EL (cell line): Measurements from ENCODE around the gene STK16.

ENCODE experiments used
- DNase-seq: peaks from one replicate; pipeline ENCODE4 v3.0.0-alpha.2; 2016

Gene STK16

DNA sequence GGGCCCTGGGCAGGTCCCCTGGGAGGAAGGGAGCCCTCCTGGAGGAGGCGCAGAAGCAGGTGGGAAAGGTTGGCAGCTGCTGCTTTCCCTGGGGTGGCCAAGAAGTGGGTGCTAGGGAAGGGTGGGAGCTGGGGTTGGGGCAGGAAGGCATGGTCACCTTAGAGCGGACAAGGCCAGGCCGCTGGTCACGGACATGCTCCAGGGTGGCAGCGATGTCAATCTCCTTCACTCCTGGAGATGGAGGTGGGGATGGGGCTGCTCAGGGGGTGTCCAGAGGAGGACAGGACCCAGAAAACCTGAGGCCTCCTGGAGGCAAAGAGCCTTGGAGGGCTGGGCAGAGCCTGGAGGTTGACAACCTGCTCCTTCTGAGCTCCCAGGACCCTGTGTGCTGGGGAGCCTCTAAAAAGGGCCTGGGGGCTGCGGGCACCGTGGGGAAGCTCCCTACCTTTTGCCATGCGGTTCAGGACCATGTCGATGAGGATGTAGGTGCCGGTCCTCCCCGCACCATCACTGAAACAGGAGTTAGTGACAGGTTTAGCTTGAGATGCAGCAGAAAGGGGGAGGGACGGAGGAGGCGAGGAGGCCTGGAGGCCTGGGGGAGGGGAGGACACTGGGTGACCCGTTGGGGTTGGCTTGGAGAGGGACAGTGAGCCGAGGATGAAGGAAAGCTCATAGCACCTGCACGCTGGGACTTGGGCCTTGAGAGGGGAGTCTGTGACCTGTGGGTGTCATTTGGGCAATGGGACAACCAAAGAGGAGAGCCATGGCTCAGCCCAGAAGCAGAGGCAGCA is 45.3 kb downstream of the STK16 start:
- no peak for DNase-seq

GRCh38 chr2:219291394-219291793 is 46.1 kb downstream of the STK16 start:
- no peak for DNase-seq

- no peak for DNase-seq
Measured at GRCh38 chr2:219291910-219292490, 46.7 kb downstream of the STK16 start.

DNA sequence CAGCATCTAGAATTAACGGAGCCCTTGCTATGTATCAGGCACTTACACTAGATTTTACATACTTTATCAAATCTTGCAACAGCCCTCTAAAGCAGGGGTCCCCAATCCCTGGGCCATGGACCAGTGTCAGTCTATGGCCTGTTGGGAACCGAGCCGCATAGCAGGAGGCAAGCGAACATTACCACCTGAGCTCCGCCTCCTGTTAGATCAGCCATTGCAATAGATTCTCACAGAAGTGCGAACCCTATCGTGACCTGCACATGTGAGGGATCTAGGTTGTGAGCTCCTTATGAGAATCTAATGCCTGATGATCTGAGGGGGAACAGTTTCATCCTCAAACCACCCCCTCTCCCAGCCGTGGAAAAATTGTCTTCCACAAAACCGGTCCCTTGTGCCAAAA is 47.3 kb downstream of the STK16 start:
- no peak for DNase-seq

DNA sequence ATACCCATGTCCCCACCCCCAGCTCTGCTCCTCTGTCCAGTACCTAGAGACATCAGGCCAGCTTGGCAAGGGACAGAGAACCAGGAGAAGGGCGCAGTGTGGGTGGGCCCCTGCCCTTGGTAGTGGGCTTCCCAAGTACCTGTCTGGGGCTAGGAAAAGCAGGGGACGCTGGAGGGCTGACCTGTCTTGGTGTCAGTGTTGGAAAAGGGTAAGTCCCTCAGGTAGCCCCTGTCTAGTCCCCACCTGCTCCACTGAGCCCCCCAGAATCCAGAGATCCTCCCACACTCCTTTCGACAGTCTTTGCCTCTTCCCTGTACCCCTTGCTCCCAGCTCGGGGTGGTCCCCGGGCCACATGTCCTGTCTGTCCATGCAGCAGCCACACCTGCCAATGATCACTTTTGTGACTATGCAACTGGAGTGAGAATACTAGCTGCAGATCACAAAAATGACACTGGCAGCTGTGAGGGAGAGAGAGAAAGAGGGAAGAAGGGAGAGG is 48.5 kb downstream of the STK16 start:
- no peak for DNase-seq

- peak; percentile 74 for DNase-seq
Measured at GRCh38 chr2:219294356-219295351, 49.4 kb downstream of the STK16 start.

- DNase-seq: no peak
Measured at GRCh38 chr2:219296142-219296541, 50.9 kb downstream of the STK16 start.

- DNase-seq: no peak
Measured at GRCh38 chr2:219296631-219297391, 51.5 kb downstream of the STK16 start.

DNA sequence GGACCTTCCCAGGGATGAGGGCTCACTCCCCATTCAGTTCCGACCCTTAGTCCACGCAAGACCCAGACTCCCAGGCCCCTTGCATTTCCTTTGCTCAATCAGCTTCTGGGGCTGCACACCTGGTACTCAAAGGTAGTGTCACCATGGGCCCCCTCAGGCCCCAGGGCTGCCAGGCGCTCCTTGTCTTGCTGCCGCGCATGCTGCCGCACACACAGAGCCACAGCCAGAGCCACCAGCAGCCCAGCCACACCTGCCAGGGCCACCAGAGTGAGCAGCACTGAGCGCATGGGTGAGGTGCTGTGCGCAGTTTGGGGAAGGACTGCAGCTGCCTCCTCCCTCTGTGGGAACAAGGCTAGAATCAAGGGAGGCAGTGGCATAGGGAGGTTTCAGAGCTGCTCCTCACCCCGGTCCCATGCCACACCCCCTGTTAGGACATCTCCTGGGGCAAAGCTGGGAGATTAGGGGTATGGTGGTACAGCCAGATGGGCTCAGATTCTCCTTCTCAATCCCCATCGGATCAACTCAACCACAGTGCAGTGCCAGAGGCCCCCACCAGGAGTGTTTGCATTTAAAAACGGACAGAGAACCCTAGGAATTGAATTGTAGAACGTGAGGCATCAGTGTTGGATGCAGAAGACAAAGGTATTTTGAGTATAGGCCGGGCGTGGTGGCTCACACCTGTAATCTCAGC is 52.6 kb downstream of the STK16 start:
- no peak for DNase-seq

DNA sequence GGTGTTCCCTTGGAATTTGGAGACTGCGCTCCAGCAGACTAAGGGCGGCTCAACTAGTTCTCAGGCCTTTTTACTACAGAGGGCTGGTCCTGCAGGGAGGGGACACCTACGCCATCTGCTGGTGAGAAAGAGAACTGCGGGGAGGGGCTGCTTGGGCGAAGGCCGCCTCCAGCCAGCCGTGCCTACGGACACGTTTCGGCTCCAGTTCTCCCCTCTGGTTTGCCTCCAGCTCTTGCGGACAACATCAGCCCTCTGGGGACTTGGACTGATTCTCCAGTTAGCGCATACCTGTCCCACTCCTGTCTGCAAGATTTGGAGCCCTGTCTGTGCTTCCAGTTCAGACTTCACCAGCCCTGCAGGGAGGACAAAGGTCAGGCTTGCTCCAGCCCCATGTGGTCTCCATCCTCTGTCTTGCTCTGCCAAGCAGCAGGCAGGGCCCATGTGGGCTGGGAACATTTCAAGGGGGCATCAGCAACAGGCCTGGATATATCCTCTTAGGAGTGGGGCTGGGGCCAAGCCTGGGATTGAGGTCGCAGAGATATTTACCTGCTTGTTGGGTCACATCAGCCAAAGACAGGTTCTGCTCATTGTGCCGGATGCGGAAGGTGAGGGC is 53.6 kb downstream of the STK16 start:
- DNase-seq: peak; percentile 75

DNA sequence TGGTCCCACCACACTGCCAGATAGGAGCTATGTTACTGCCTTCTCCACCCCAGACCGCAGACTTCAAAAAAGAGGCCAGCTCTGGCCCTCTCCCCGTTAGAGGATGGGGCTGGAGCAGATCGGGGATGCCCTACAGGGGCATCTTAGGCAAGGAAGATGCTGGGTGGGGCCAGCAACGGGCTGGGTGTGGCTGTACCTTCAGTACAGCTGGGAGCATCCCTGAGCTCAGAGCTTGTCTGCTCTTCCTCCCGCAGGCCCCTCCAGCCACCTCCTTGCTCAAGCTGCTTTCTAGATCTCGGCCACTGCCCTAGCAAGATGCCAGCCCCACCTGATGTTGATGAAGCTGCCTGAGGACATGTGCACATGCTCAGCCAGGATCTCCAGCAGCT is 54.1 kb downstream of the STK16 start:
- DNase-seq: no peak
